Small intestine (tissue), 7 donors: ENCODE results near the gene BRIP1. TPM values are rescaled to one million over a fixed set of nuclear protein-coding genes. Genes with fewer than 3 reads are reported as not detected.

Experiments used
- DNase-seq, 2 donors: peaks; one replicate each; pipeline versions ENCODE4 v3.0.0 to v3.0.0-alpha.2; 2013
- FAIRE-seq: peaks from 2 replicates; lab custom pipeline; 2012; peaks lifted over from hg19 to GRCh38; lab: Jason Lieb, UNC
- H3K27ac ChIP-seq, 3 donors: one replicate each; pipeline ENCODE4 v1.5.1; 2013; ENCODE audit warnings: low read length in 2 of 3, mild to moderate bottlenecking in 2 of 3, control low read depth in 1 of 3, inconsistent platforms in 1 of 3, low read depth in 1 of 3, moderate library complexity in 1 of 3
- H3K27me3 ChIP-seq, 3 donors: one replicate each; pipeline ENCODE4 v1.6.1; 2013; ENCODE audit warnings: low read length in 3 of 3, inconsistent platforms in 1 of 3; ENCODE audit not compliant: control insufficient read depth in 3 of 3, insufficient read depth in 3 of 3
- H3K36me3 ChIP-seq, 3 donors: one replicate each; pipeline ENCODE4 v1.6.1; 2013; ENCODE audit warnings: low read length in 3 of 3, inconsistent platforms in 1 of 3, low read depth in 1 of 3, mild to moderate bottlenecking in 1 of 3, moderate library complexity in 1 of 3; ENCODE audit not compliant: control insufficient read depth in 3 of 3, insufficient read depth in 2 of 3
- H3K4me1 ChIP-seq, 3 donors: one replicate each; pipeline ENCODE4 v1.6.1; 2013; ENCODE audit warnings: low read length in 2 of 3, inconsistent platforms in 1 of 3, low read depth in 1 of 3, mild to moderate bottlenecking in 1 of 3, moderate library complexity in 1 of 3; ENCODE audit not compliant: control insufficient read depth in 3 of 3, insufficient read depth in 2 of 3
- H3K4me3 ChIP-seq, 3 donors: one replicate each; pipeline ENCODE4 v1.5.1; 2013; ENCODE audit warnings: low read length in 3 of 3, control low read depth in 1 of 3, inconsistent platforms in 1 of 3, low read depth in 1 of 3, mild to moderate bottlenecking in 1 of 3, moderate library complexity in 1 of 3
- H3K9me3 ChIP-seq, 2 donors: one replicate each; pipeline ENCODE4 v1.6.1; 2013; ENCODE audit warnings: low read depth in 1 of 2, low read length in 1 of 2; ENCODE audit not compliant: control insufficient read depth in 2 of 2, insufficient read depth in 1 of 2
- WGBS, 3 donors: extraction: QIAGEN DNeasy Blood & Tissue Kit; methylation state at CpG; one replicate each; pipeline ENCODE4 v1.1.7; 2013; 5-methylcytosine and 5-hydroxymethylcytosine counted together
- polyA plus RNA-seq, 4 donors: library from polyadenylated mRNA; stranded (reverse) in 3 of 4; unstranded in 1 of 4; fragments of 200-250 nt in 3 of 4; fragments of 120-200 nt in 1 of 4; gene quantifications; one replicate each; pipeline versions ENCODE4 v1.2.1 to v1.2.3, GENCODE V29; 2013
- donor health status: healthy with polysubstance abuse.
- donor health status: control.
- donor health status: control.
- donor health status: Bipolar disorder and iron deficiency.
- donor health status: healthy.

The BRIP1 gene
- polyA plus RNA-seq, 4 donors = 0.27 to 6.4 (median 1.3) TPM

DNA sequence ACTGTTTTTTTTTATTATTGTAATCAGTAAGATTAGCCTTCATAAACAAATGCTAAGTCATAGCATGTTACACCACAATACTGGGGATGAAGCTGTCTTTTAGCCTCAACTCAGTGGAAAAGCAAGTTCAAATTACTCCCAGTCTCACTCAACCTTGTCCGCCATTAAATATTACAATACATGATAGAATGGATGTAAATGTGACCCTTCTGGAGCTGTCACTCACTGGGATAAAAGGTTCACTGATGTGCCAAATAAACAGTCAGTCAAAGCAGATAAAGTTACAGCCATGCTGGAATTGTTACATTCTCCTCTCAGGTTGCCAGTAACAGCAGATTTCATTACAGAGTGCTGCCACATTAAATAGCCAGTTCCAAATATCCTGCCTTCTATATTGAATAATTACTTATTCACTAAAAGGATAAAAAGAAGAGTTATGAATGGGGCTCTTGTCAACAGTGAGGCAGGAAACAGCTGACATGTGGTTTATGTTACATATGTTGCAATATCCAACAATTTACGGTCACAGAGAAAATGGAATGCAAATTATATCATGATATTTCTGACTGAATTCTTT lies 53.4 kb downstream of the BRIP1 start:
- FAIRE-seq = no peak

DNA sequence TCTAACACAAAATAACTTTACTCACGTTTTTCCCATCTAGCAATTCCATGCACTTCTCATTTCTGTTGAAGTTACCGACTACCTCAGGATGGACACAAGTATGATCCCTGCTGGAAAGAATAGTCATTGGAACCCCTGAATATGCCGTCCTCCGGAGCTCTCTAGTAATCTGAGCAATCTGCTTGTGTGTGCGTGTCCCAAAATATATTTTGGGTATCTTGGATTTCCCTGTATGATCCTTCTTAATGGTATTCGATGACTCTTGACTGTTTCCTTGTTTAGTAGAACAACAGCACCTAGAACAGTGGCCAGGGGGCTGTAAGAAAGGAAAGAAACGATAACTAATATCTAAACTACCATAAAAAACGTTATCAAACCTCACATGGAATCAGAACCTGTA lies 54.9 kb downstream of the BRIP1 start:
- no peak overlapping the region for H3K4me3 ChIP-seq
- 88 to 94% (median 92%) methylated on average over 8 of the region's 8 CpGs for whole genome bisulfite sequencing, 3 donors
- H3K36me3 ChIP-seq = peaks cover 0 to 3% (median 0%) of the 10 kb centered on the region in 3 donors
- DNase-seq (no peak), FAIRE-seq (no peak)
- no peaks in the 10 kb centered on the region for H3K9me3 ChIP-seq
- H3K4me1 ChIP-seq = no peaks in the 10 kb centered on the region
- H3K27me3 ChIP-seq = no peaks in the 10 kb centered on the region
- no peak overlapping the region for H3K27ac ChIP-seq

More for the DNA sequence above, 53.4 kb downstream of the BRIP1 start:
- Histone ChIP-seq H3K27me3 (no peaks in the 10 kb centered on the region), H3K4me3 (no peak overlapping the region), H3K9me3 (no peaks in the 10 kb centered on the region), H3K27ac (no peak overlapping the region), H3K36me3 (peaks cover 0 to 3% (median 0%) of the 10 kb centered on the region in 3 donors), H3K4me1 (no peaks in the 10 kb centered on the region)
- WGBS, 3 donors = 79 to 85% (median 83%) methylated on average over 2 of the region's 2 CpGs
- DNase-seq = no peak

DNA sequence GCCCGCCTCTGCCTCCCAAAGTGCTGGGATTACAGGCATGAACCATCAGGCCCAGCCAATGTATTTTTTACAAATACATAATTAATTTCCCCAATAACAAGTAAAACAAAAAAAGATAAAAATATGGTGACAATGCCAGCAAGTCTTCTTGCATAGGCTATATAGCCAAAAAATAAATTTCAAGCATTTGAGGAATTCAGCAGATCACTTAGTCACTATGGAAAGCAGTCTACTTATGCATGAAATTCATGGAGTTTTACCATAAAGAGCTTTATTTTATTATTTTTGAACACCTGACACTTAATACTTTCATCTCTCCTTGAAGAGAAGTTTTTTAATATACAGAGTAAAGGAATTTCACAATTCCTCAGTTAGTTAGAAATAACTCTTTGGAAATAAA lies 56.4 kb downstream of the BRIP1 start:
- H3K4me1 ChIP-seq = no peaks in the 10 kb centered on the region
- no peak overlapping the region for H3K27ac ChIP-seq
- DNase-seq = no peak

DNA sequence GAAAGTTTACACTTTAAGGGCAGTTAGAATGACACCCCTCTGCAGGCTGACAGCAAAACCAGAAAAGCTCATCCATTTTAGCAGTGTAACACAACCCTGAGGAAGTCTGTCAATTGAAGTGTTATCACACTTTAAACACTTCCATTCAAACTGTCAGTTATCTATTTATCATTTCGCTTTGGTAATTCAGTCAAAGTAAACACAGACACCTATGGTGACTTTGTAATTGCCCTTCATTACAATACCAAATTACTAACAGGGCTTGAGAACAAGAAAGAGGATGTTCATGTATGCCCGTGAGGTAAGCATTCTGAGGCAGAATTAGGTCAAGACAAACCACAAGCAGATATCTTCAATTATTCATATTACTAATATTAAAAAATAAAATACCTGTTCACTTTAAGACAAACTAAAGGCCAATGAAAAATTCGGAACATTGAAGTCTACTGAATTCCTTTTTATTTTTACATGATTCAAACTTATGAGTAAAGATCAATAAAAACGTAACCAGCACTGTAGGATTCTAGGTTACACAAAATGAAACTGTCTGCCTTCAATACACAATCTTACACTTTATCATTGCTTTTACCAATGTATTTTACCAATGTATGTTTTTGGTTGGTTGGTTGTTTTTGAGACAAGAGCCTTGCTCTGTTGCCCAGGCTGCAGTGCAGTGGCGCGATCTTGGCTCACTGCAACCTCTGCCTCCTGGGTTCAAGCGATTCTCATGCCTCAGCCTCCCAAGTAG lies 57.1 kb downstream of the BRIP1 start:
- DNase-seq (no peak), FAIRE-seq (no peak)
- Histone ChIP-seq H3K9me3 (no peaks in the 10 kb centered on the region), H3K4me1 (no peaks in the 10 kb centered on the region), H3K27ac (no peak overlapping the region), H3K4me3 (no peak overlapping the region), H3K27me3 (no peaks in the 10 kb centered on the region), H3K36me3 (peaks cover 0 to 2% (median 0%) of the 10 kb centered on the region in 3 donors)
- 71 to 90% (median 87%) methylated on average over 7 of the region's 7 CpGs for WGBS, 3 donors

More for the DNA sequence above, 56.4 kb downstream of the BRIP1 start:
- H3K36me3 ChIP-seq = peaks cover 0 to 3% (median 0%) of the 10 kb centered on the region in 3 donors
- no peaks in the 10 kb centered on the region for H3K27me3 ChIP-seq
- 95 to 100% (median 97%) methylated on average over 1 of the region's 1 CpG for WGBS, 3 donors
- no peaks in the 10 kb centered on the region for H3K9me3 ChIP-seq
- no peak for FAIRE-seq
- H3K4me3 ChIP-seq = no peak overlapping the region

DNA sequence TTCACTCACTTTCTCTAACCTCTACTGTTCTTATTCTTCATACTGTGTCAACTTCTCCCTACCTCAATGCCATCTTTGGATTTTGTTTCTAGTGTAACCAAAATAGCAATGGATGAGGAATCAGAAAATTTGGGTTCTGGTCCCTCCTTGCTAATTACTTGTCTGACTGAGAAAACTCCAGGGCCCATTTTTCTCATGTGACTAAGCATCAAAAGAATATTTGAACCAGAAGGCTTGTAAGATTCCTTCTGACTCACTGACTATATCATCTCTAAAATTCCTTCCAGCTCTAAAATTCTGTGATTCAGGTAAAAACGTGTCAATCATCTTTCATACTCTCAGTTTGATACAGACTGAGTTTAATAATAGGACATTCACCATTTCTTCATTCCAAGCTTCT lies 57.9 kb downstream of the BRIP1 start:
- H3K4me3 ChIP-seq = no peak overlapping the region
- 60 to 78% (median 74%) methylated on average over 1 of the region's 1 CpG for WGBS, 3 donors

DNA sequence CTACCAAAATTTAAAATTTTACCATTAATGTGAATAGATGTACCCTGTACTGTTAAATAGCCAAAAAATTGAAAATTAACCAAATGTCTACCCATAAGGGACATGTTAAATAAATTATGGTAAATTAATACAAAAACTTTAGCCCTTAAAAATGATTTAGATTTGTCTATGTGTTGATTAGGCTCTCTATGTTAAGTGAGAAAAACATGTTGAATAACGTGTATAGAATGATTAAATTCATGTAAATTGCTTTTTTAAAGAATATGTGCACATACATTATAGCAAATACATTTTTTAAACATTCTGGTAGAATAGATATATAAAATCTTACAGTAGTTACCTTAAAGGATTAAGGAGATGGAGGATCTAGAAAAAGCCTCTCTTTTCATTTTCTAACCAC lies 59.5 kb downstream of the BRIP1 start:
- no peak for FAIRE-seq
- no peak overlapping the region for H3K27ac ChIP-seq
- no peaks in the 10 kb centered on the region for H3K27me3 ChIP-seq
- no peak for DNase-seq
- no peaks in the 10 kb centered on the region for H3K9me3 ChIP-seq
- H3K4me1 ChIP-seq = no peaks in the 10 kb centered on the region
- 92 to 96% (median 95%) methylated on average over 1 of the region's 1 CpG for WGBS, 3 donors
- H3K4me3 ChIP-seq = no peak overlapping the region
- no peaks in the 10 kb centered on the region for H3K36me3 ChIP-seq

More for the DNA sequence above, 57.9 kb downstream of the BRIP1 start:
- H3K27ac ChIP-seq = no peak overlapping the region
- DNase-seq = no peak
- no peak for FAIRE-seq
- no peaks in the 10 kb centered on the region for H3K36me3 ChIP-seq
- no peaks in the 10 kb centered on the region for H3K9me3 ChIP-seq
- no peaks in the 10 kb centered on the region for H3K4me1 ChIP-seq
- no peaks in the 10 kb centered on the region for H3K27me3 ChIP-seq

DNA sequence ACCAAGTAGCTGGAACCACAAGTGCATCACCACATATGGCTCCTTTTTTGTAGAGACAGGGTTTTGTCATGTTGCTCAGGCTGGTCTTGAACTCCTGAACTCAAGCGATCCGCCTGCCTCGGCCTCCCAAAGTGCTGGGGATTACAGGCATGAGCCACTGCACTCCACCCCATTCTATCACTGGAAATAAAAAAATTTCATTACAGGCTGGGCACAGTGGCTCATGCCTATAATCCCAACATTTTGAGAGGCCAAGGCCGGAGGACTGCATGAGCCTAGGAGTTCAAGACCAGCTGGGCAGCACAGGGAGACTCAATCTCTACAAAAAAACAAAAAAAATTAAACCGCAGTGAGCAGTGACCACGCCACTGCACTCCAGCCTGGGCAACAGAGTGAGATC lies 60.1 kb downstream of the BRIP1 start:
- Histone ChIP-seq H3K9me3 (no peaks in the 10 kb centered on the region), H3K27ac (no peak overlapping the region), H3K36me3 (no peaks in the 10 kb centered on the region), H3K27me3 (no peaks in the 10 kb centered on the region), H3K4me1 (no peaks in the 10 kb centered on the region), H3K4me3 (no peak overlapping the region)
- FAIRE-seq = no peak
- no peak for DNase-seq
- 97 to 99% (median 98%) methylated on average over 6 of the region's 6 CpGs for WGBS, 3 donors

DNA sequence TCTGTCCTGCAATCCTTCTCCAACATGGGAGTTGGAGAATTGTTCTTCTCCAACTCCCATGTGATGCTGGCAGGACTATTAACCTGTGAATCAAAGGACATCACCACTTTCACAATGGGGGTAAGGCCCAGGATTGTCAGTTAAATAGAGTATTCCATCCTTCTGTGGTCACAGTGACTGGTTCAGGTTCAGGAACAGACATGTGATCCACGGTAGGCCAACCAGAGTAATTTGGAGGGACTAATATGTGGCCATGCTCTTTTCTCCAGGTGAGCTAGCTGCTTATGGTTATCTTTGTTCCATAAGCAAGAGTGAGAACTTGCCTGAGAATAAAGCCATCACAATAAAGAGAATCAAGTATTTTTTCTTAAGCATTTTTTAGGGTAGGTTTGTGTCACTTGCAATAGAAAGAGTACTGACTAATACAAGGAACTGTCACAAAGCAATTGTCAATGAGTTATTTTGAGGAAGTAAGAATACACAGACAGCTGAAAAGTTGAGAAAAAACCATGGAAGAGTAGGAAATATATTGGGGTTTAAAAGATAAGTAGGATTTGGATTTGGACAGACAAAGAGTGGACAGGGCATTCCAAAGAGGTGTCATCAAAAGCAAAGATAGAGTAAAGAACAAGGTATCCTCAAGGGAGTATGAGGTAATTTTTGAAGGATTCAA lies 63.4 kb downstream of the BRIP1 start:
- Histone ChIP-seq H3K4me1 (no peaks in the 10 kb centered on the region), H3K27me3 (no peaks in the 10 kb centered on the region), H3K36me3 (no peaks in the 10 kb centered on the region), H3K4me3 (no peak overlapping the region), H3K27ac (no peak overlapping the region), H3K9me3 (no peaks in the 10 kb centered on the region)
- FAIRE-seq = no peak
- DNase-seq = no peak
- WGBS, 3 donors = 95 to 100% (median 97%) methylated on average over 1 of the region's 1 CpG
